GM19395 (cell line): ENCODE data around the gene ZNF512B.
"Not testable (repeated sequence)": the region's sequence is repeated elsewhere in the genome, so short reads cannot be mapped to it uniquely, and the experiment has no call there.

Experiments
- ATAC-seq: cut with Tn5 transposase; IDR thresholded peaks from one replicate; pipeline ENCODE4 v1.9.1; 2021; ENCODE audit warnings: mild to moderate bottlenecking, moderate library complexity; ENCODE audit not compliant: unreplicated experiment

The ZNF512B gene

DNA sequence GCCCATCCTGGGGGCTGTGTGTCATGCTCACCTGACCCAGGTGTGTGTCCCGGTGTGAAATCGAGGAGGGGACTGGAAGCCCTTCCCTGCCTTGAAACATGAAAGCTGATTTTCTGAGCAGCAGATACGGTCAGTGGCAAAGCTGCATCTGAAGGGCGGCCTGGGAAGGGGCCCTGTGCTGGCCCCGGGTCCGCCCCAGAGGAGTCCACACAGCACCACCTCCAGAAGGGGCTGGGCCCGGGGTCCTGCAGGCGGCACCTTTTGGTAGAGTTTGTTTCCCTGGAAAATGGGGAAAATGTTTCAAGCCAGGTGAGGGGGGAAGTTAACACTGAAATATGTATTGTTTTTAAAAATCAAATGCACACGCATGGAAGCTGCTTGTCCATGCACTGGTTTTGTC lies 34.3 kb downstream of the ZNF512B start:
- ATAC-seq, result no peak

DNA sequence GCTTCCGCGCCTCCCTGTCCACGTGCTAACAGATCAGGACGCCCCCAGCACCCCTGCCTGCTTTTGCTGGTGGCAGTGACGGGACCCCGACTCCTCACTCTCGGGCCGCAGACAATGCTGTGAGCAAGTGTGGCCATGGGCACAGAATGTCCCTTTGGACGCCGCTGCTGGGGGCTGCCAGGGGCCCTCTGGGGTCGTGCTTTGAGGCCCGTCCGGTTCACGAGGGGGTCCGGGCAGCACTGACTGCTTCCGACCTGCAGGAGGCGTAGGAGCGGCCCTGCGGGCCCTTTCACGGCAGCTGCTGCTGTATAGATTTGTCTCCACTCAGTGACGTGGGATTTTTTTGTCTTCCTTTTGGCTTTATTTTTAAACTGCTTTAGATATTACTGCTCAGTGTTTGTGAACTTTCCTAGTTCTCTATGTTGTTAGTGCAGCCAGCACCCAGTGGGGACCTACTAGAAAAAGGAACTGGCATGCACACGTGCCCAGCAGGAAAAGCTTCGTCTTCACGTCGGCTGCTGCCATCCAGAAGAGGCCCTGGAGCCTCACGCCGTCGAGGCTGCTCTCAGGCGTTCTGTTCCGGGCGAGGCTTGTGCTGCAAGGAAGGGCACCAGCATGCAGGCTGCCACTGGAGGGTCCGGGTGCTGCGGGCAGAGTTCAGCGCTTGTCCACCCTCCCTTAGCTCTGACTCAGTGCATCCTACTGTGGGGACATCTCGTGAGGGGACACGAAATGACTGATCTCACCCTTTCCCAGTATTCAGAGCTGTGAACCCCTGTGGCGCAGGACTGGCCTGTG lies 35.3 kb downstream of the ZNF512B start:
- ATAC-seq, result no peak

DNA sequence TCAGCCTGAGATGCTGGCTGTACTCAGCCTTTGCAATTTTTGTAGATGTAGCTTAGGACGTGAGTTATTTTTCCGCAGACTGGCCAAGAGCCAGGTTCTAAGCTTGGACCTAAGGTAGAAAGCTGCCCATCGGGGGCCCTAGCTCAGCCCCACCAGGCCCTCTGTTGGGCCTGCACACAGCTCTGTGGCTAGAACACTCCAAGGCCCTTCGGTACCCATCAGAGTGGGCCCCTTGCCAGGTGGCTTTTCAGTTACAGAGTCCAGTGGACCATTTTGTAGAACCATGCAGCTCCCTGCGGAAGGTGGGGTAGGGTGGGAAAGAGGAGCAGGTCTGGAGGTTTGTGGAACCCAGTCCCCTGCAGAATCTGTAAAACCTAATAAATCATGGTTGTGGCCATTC lies 36.1 kb downstream of the ZNF512B start:
- ATAC-seq, result no peak

DNA sequence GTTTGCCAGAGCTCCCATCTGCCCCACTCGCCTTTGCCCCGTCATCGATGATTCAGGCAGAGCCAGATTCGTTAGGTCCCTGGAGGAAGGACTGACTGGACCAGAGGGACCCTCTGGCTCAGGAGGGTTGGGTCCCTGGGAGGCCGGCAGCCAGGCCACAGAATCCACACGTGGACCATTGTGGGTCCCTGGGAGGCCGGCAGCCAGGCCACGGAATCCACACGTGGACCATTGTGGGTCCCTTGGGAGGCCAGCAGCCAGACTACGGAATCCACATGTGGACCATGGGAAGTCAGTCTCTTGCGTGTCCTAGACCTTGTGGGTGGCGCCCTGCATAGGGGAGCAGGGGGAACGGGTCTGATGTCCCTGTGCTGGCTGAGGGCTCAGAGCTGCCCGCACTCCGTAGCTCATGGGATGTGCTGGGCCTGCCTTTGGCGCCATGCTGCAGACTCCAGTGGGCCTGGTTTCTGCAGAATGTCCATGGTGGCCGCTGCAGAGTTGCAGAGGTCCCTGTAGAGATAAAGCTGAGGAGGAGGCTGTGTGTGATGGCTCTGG lies 37.0 kb downstream of the ZNF512B start:
- no peak for ATAC-seq

DNA sequence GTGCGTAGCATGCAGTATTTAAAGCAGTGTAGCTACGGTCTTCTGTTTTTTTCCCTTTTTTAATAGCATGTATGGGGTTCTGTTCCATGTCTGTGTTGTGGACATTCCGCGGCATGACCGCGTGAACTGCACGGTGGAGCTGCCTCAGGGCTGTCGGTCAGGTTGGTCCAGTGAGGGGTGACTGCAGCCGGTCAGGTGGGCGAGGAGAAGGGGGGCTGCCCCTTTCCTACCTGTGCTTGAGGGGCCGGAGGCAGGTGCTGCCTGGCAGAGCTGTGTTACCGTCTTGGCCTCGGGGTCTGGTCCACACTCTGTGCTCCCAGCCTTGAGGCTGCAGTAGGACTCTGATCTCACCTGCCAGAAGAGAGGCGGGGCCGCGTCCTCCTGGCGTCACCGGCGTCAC lies 38.0 kb downstream of the ZNF512B start:
- no peak for ATAC-seq

DNA sequence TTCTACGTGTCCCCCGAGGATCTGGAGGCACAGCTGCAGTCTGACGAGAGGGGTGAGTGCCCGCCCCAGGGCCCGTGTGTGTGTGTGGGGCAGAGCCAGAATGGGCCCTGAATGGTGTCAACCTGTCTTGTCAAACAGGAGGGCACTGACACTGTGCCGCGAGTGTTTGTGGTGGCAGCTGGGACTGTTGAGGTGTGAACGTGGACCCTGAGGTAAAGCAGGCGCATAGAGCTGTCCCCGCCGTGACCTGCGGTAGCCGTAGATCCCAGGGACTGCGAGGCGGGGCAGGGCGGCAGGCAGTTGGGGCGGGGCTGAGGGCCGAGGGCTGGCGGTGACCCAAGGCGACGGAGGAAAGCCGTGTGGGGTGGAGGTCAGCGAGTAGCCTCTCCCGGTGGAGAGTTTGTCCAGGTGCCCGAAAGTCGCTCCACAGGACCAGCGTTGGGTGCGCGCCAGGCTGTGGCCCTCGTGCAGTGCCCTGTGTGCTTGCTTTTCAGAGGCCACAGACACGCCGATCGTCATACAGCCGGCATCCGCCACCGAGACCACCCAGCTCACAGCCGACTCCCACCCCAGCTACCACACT lies 38.7 kb downstream of the ZNF512B start:
- no peak for ATAC-seq

DNA sequence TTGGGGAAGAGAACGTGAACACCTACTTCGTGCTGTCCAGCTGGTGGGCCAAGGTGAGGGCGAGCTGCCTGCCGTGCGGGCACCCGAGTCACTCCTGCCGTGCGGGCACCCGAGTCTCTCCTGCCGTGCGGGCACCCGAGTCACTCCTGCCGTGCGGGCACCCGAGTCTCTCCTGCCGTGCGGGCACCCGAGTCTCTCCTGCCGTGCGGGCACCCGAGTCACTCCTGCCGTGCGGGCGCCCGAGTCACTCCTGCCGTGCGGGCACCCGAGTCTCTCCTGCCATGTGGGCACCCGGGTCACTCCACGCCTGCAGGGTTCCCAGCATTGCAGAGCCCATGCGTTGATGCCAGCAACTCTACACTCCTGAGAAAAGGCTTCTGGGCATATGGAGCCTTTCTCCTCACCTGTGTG lies 40.3 kb downstream of the ZNF512B start:
- ATAC-seq, result not testable (repeated sequence)

DNA sequence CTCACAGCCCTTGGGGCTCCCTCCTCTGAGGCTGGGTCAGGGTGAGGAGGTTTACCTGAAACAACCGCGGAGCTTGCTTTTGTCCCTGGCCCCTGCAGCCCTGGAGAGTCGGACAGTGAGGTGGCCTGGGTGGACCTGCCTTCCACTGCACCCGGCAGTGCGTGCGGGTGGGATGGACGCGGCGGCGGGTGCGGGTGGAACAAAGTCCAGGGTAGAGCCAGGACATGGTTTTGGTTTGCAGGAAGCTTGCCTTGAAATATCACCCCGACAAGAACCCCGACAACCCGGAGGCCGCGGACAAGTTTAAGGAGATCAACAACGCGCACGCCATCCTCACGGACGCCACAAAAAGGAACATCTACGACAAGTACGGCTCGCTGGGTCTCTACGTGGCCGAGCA lies 40.7 kb downstream of the ZNF512B start:
- no peak for ATAC-seq

DNA sequence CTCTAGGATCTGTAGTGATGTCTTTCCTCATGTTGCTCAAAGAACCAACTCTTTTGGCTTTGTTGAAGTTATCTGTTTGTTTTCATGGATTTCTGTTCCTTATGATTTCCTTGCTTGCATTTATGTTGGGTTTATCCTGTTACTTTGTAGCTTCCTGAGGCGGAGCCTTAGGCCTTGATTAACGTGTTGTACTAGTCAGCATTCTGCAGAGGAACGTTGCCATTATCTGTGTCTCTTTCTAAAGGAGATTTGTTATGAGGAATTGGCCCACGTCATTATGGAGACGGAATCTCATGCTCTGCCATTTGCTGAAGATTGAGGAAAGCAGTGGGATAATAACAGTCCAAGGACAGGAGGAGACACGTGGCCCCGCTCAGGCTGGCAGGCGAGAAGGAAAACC lies 43.4 kb downstream of the ZNF512B start:
- ATAC-seq, result no peak

DNA sequence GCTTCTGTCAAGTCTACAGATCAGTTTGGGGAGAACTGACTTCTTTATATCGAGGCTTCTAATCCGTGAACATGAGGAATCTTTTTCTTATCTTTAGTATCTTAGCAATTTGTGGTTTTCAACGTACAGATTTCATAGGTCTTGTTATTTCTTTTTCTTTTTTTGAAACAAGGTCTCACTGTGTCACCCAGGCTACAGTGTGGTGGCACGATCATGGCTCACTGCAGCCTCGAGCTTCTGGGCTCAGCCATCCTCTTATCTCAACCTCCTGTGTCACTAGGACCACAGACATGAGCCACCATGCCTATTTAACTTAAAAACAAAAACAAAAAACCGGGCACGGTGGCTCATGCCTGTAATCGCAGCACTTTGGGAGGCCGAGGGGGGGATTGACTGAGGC lies 45.5 kb downstream of the ZNF512B start:
- no peak for ATAC-seq

DNA sequence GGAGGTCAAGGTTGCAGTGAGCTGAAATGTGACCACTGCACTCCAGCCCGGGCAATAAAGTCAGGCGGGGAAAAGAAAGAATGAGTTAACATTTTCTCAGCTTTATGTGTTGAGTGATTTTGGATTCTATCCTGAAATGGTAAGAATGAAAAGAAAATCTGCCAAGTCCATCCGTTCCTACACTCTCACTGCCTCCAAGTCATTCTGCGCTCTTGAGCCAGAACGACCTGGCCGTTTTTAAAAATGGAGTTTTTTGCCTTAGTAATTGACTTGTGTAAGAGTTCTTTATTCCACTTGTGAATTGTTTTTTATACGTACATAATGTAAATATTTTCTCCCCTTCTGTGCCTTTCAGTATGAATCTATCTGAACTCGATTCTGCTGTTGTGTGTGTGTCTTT lies 46.1 kb downstream of the ZNF512B start:
- ATAC-seq, result no peak

DNA sequence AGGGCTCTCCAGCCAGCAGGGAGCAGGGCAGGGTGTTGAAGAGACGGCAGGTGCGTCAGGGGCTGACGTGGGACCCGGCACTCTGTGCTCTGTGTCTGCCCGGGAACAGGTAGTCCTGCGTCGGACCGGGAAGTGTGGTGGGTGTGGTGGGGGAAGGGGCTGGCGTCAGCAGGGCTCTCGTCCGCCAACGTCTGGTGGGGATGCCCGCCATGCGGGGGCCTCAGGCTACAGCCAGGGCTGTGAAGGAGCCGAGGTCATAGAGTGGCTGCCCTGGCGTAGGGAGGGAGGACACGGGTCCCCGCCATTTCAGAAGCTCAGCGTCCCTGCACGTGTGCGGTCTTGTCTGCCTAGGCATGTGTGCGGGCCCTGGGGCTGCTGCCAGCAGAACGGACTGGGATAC lies 49.5 kb downstream of the ZNF512B start:
- no peak for ATAC-seq

DNA sequence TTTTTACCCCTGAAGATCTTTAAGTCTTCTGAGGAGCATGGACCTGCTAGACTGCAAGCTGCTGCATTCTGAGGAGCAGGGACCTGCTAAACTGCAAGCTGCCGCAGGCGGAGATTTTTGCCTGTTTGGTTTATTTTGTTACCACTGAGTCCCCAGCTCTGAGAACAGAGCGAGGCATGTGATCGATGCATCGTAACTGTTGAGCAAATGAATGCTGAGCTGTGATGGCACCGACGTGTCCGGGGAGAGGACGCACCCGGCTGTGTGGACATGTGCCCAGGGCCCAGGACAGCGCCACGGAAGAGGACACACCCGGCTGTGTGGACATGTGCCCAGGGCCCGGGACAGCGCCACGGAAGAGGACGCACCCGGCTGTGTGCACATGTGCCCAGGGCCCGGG lies 50.6 kb downstream of the ZNF512B start:
- no peak for ATAC-seq

DNA sequence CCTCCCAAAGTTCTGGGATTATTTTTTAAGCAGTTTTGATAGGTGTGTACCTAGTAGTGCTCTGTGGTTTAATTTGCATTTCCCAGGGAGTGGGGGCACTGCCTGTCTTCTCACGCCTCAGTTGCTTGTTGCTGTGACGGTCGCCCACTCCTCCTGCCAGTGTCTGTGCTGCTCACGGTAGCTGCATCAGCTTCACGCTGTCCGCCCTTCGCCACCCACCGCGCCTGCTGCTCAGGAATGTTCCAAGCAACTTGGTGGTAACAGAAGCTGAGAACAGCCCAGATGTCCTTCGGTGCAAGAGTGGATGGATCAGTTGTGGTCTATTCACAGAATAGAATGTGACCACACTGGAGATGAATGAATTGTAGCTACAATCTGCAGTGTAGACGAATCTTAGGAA lies 51.9 kb downstream of the ZNF512B start:
- ATAC-seq, result no peak

DNA sequence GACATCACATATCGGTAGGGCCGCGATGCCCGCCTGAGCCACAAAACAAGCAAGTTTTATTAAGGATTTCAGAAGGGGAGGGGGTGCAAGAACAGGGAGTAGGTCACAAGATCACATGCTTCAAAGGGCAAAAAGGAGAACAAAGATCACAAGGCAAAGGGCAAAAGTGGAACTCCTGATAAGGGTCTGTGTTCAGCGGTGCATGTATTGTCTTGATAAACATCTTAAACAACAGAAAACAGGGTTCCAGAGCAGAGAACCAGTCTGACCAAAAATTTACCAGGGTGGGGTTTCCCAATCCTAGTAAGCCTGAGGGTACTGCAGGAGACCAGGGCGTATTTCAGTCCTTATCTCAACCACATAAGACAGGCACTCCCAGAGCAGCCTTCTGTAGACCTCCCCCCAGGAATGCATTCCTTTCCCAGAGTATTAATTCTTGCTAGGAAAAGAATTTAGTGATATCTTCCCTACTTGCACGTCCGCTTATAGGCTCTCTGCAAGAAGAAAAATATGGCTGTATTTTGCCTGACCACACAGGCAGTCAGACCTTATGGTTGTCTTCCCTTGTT lies 53.3 kb downstream of the ZNF512B start:
- ATAC-seq, result not testable (repeated sequence)

DNA sequence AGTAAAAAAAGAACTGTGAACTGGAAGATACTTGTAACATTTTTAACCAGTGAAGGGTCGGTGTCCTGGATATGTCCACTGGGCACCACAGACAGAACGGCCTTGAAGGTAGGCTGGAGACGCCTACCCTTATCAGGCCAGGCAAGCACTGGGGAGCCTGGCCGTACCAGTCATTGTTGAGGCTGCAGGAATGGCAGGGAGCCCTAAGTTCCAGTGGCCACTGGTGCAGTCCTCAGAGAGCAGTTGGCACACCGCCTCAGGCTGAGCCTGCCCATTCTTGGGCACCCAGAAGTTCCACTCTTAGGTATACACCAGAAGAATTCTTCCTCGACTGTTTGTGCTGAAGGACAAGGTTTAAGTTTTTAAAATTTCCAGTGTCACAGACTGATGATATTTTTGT lies 54.3 kb downstream of the ZNF512B start:
- ATAC-seq, result no peak

DNA sequence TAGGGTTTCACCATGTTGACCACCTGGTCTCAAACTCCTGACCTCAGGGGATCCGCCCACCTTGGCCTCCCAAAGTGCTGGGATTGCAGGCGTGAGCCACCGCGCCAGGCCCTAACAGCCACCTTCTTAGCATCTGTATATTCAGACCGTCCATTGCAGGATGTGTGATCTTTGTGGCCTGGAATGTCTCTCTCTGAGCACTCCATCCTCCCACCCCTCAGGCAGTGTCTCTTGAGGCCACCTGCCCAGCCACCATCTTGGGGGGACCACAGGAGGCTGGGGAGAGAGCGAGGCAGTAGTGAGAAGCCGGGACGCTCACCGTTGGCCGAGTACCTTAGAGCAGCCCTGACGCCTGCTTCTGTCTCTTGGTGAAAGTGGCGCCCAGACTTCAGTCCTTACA lies 56.0 kb downstream of the ZNF512B start:
- no peak for ATAC-seq

DNA sequence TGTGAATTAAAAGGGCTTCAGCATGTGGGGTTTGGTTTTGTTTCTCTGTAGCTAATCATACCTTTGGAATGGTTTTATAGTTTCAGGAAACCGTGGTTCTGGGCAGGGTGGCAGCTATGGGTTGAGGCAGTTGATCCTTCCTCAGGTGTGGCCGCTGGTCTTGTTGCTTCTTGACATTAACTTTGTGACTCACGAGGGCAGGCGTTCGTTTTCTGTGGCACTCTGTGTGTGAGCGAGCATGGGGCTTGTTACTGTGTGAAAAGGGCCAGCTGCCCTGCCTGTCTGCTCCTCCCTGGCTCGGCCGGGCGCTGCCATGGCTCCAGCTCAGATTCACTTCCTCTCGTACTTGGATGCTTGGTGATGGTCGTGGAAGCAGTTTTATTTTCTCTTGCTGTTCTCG lies 58.6 kb downstream of the ZNF512B start:
- ATAC-seq, result no peak

DNA sequence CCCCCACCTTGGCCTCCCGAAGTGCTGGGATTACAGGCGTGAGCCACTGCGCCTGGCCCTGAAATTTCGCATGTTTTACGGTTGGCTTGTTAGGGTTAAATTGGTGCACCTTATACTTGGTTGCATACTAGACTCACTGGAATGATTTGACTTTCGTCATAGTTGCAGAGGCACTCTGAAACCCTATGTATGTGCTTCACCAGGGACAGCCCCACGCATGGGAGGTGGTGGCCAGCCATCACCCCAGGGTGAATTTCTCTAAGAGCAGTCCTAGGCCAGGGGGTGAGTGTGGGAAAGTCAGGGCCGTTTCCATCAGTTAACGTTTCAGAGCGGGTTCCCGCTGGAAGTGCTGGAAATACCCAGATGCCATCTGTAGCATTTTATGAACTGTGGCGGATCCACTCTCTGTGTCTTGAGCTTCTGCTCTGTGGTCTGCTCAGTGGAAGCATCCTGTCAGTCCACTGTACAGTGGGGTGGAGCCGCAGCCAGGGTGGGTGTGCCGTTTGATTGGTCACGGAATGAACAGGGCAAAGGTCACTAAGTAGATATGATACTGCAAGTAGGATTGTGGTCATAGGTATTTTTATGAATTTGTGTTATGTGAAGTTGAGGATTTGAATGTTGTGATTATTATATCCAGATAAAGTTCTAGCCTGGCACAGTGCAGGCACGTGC lies 61.6 kb downstream of the ZNF512B start:
- ATAC-seq, result no peak
